Kidney tubule cell (primary cell): ENCODE results near the gene WNT9B.
A peak's percentile ranks its signal among the peaks of the same experiment; 100 is the strongest.

ENCODE experiments used
- DNase-seq: peaks from one replicate; pipeline ENCODE4 v3.0.0-alpha.2; 2018; ENCODE audit warnings: low spot score

WNT9B gene

GRCh38 chr17:46851029-46851741, at the start of gene WNT9B:
Gene WNT9B (plus strand): TSS chr17:46851583. CDS start chr17:46851639, 56 bp downstream.
- DNase-seq = no peak

GRCh38 chr17:46802800-46803199, 48.6 kb upstream of the WNT9B start:
- DNase-seq = no peak

- DNase-seq = no peak
Measured at GRCh38 chr17:46803544-46803943, 47.8 kb upstream of the WNT9B start.

- DNase-seq = no peak
Measured at GRCh38 chr17:46805771-46806170, 45.6 kb upstream of the WNT9B start.

GRCh38 chr17:46809110-46809571, 42.2 kb upstream of the WNT9B start:
- no peak for DNase-seq

- no peak for DNase-seq
Measured at GRCh38 chr17:46810837-46811236, 40.5 kb upstream of the WNT9B start.

GRCh38 chr17:46811978-46812583, 39.3 kb upstream of the WNT9B start:
- DNase-seq = peak; percentile 46

GRCh38 chr17:46812624-46813318, 38.6 kb upstream of the WNT9B start:
- no peak for DNase-seq

GRCh38 chr17:46813920-46814319, 37.5 kb upstream of the WNT9B start:
- no peak for DNase-seq

- no peak for DNase-seq
Measured at GRCh38 chr17:46814446-46814845, 36.9 kb upstream of the WNT9B start.

GRCh38 chr17:46815474-46816353, 35.7 kb upstream of the WNT9B start:
- DNase-seq = no peak

- DNase-seq = no peak
Measured at GRCh38 chr17:46817151-46817900, 34.1 kb upstream of the WNT9B start.

GRCh38 chr17:46817901-46818209, 33.5 kb upstream of the WNT9B start:
- DNase-seq = no peak

- DNase-seq = peak; percentile 38
Measured at GRCh38 chr17:46818316-46818928, 33.0 kb upstream of the WNT9B start, which contains the start of gene WNT3. Gene WNT3 (minus strand): TSS chr17:46818692. CDS start chr17:46818597, 95 bp downstream.

- no peak for DNase-seq
Measured at GRCh38 chr17:46818929-46819859, 32.2 kb upstream of the WNT9B start.

GRCh38 chr17:46819906-46820351, 31.5 kb upstream of the WNT9B start:
- no peak for DNase-seq

- DNase-seq = no peak
Measured at GRCh38 chr17:46820592-46821450, 30.6 kb upstream of the WNT9B start.

GRCh38 chr17:46821482-46822387, 29.6 kb upstream of the WNT9B start:
- no peak for DNase-seq
